Measurements from ENCODE around the gene PRKAG1.
"Not testable (repeated sequence)": the region's sequence is repeated elsewhere in the genome, so short reads cannot be mapped to it uniquely, and the experiment has no call there.

The PRKAG1 gene

DNA sequence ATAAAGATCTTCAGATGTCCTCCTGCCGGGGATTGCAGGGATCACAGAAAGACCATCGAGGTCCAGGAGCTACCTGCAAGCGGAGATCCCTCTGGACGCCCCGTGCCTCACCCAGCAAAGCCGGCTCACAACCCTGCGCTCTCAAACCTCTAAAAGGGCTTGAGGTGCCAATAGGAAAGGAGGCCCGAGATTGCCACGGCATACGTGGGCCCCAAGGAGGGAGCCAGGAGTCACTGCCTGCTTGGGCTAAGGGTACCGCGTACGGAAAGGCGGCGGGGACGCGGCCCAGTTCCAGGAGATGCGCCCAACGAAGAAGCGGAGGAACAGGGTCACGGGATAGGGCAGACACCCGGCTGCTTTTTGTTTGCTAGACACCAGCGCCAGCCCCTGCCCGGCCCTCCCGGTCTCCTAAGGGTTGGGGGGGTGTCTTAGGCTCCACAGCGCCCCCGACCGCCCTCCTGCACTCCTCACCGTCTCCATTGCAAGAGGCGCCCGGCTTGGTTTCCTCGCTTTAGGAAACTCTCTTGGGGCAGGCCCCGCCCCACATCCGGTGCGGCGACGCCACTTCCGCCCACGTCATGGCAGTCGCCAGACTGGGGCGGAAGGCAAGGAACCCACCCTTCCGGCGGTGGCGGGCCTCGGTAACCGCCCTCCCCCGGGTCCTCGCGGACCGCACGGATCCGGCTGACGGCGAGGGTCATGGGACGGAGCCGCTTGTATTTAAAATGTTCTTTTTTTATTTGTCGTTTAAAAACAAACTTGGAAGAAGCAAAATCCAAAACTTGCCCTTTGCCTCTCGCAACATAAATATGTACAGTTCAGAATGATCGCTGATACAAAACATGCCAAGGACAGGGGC is at the start of gene PRKAG1:
PRKAG1 (minus strand) TSS at position 516 of the 859 bp plus-strand sequence; CDS start at position 480, 36 bp downstream.
- DNase-seq (ENCODE audit: low read depth) = peak; percentile 98

DNA sequence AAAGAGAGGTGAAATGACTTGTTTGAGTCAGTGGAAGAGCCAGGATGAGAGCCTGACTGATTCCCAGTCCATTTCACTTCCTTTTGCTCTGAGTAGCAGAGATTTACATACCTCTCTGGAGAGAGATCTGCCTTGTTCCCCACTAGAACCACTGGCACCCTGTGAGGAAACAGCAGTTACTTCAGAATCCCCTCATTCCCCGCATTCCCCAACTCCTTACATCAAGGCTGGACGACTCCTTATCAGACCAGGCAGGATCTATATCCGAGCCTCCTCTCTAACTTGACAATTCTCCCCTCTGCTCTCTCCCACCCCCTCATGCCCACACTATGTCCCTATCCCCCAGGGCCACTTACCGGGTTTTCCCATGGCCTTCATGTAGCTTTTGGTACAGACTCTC is 47.5 kb upstream of the PRKAG1 start:
- no peak for DNase-seq (ENCODE audit: low read depth)

DNA sequence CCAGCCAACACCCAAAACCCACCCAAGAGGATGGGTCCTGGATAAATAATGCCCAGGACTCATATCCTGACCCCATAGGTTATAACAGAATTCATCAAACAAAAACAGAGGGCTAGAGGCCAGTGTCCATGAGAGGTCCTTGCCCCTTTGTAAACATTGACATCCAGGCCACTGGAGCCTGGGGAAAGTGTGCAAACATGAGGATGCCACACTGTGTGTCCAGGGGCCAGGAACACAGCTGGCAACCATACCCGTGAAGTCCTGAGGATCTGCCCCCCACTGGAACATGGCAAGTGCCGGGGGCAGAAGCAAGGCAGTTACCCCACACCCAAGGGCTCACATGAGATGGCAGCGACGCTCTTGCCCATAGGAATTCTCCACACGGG is 46.2 kb upstream of the PRKAG1 start:
- DNase-seq (ENCODE audit: low read depth) = no peak

DNA sequence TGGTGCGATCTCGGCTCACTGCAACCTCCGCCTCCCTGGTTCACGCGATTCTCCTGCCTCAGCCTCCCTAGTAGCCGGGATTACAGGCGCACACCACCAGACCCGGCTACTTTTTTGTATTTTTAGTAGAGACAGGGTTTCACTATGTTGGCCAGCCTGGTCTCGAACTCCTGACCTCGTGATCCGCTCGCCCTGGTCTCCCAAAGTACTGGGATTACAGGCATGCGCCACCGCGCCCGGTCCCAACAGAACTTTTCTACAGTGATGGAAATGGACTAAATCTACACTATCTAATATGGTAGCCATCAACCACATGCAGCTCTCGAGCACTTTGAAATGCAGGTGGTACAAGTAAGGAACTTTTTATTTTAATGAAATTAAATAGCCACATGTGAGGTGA is 43.3 kb upstream of the PRKAG1 start:
- DNase-seq (ENCODE audit: low read depth) = not testable (repeated sequence)

DNA sequence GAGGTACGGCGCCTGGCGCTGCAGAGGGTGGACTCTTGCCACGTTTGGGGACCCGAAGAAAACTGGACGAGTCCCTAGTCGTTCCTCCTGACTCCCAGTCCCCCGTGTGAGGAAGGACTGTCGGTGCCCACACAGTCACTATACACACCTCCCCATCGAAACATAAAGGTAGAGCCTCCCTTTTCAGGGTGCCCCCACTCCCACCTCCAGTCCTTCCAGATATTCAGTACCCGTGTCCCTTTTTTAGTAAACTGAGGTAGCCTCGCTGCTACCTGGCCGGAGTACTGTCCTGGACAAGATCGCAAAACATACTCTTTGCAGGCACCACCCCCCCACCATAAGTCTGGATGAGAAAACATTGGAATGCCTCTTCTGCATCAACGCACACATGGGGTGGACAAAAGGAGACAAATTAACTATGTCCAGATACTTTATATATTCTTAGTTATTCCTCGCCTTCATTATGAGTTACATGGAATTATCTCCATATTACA is 42.6 kb upstream of the PRKAG1 start:
- DNase-seq (ENCODE audit: low read depth) = no peak

DNA sequence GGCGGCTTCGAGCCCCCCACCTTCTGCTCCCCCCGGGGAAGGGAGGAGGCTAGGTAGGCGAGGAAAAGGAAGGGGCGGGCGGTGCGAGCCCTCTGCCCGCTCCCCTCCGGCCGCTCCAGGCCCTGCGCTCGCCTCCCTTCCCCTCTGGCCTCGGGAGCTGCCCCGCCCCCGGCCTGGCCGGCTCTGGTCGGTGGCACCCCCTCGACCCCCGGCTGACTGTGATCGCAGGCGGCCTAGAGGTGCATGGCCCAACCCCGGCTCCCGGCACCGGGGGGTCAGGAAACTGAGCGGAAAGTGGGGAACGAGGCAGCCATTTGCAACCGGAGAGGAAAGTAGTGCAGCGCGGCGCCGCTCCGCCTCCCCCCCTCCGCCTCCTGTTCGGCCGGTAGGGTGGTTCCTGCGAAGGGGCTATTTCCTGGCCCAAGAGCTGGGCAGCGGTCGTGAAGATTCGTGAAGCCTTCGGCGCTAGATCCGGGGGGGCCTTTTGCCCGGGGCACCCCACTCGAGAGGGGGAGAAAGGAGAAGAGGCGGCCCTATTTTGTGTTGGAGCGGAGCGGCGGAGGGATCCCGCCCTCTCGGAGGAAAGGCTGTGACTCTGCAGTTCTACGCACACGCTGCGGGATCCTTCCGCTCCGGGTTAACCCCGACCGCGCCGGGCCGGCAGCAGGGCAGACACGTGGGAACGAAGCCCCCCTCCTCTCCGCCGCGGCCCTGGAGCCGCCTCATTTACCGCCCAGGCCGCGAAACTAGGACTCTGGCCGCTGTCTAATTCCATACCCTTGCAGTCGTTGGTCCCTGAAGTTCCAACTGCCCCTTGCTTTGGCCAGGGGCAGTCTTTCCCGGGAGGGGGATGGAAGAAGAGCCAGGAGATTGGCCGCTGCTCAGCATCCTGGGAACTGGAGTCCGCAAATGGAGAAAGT is 41.9 kb upstream of the PRKAG1 start, which contains the start of gene KMT2D:
KMT2D (minus strand) TSS at position 558 of the 920 bp plus-strand sequence. CDS start 5,470 bp downstream, outside the sequence.
- DNase-seq (ENCODE audit: low read depth) = peak; percentile 92

DNA sequence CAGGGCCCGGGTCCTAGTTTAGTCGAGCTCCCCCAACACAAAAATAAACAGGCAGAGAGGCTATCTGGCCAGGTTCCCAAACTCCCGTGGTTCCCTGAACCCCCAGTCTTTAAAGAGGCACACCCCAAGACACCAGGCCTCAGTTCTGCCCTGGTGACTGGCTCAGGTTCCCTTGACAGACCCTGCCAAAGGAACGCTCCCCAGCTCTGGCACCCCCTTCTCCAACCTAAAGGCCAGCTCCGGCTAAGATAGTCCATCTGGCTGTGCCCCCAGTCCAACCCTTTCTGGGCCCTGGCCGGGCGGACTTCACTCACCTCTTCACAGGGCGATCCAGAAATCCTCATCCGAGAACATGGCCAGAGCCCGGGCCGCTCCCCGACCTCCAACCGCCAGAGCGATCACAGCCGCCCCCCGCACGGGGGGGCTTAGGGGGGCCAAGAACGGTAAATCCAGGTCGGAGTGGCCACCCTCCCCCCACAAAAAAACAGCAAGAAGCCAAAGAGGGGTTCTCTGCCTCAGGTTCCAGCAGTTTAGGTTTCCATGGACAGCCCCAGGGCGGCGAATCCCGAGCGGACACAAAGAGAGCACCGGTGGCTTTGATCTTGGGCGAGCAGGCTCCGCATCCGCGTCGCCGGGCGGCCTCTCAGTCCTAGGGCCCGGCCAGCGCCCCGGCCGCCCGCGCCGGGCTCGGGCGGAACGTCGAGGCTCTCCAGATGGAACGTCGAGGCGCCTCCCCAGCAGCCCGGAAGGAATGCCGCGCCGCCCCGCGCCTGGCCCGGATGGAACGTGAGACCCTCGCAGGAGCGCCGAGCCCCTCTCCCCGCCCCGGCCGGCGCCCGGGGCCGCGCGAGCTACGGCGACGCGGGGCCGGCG is 41.0 kb upstream of the PRKAG1 start:
- DNase-seq (ENCODE audit: low read depth) = no peak

DNA sequence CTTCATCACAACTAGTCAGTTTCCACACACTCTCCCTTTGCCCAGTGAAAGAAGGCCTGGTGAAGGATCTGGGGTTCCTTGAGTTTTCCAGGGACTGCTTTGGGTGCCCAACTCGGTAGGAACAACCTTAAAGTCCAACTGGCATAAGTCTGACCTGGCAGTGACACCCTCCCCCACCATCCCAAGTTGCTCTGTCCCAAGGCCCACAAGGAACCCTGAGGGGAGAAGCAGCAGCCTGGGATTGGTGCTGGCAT is 40.4 kb upstream of the PRKAG1 start:
- no peak for DNase-seq (ENCODE audit: low read depth)

DNA sequence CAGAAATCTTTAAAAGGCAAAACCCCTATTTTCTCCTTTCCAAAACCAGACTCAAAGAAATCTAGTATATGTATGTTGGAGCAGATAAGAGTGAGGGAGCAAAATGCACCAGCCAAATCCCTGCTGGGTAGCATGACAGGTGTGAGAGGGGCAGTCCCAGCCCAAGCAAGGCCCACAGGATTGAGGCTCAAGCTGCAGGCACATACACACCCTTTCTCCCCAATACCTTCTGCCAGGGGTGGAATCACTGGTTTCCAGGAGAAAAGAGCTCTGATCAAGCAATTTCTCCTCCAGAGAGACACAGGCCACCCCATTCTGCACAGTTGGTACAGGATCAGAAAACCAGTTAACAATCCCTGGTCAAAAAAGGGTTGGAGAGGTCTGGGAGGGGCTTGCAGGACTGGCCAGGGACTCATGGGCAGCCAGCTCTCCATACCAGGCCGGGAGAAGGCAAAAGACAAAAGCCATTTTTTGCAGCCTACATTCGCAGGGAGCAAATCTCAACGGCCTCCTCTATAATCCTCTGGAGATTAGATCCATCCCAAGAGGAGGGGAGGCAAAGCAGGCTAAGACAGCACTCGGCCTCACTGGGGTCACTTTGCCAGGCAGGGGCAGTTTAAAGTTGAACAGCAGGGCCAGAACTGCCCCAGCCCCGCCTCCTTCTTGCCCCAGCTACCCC is 39.9 kb upstream of the PRKAG1 start:
- DNase-seq (ENCODE audit: low read depth) = no peak

DNA sequence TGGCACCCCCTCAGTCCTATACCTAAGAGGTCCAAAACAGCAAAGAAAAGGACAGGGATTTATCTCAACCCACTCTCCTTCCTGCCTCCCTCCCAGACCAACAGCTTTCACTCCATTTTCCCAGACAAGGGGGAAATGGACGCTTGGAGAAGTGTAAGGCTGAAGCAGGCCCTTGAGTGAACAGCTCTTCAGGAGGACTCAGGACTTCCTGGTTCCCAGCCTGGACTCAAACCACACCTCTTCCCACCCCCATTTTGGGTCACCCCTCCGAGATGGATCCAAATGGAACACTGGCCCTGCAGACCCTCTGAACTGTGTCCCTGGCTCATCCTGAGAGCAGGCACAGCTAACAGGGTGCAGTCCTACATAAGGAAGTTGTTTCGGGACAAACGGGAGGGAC is 39.3 kb upstream of the PRKAG1 start:
- no peak for DNase-seq (ENCODE audit: low read depth)

DNA sequence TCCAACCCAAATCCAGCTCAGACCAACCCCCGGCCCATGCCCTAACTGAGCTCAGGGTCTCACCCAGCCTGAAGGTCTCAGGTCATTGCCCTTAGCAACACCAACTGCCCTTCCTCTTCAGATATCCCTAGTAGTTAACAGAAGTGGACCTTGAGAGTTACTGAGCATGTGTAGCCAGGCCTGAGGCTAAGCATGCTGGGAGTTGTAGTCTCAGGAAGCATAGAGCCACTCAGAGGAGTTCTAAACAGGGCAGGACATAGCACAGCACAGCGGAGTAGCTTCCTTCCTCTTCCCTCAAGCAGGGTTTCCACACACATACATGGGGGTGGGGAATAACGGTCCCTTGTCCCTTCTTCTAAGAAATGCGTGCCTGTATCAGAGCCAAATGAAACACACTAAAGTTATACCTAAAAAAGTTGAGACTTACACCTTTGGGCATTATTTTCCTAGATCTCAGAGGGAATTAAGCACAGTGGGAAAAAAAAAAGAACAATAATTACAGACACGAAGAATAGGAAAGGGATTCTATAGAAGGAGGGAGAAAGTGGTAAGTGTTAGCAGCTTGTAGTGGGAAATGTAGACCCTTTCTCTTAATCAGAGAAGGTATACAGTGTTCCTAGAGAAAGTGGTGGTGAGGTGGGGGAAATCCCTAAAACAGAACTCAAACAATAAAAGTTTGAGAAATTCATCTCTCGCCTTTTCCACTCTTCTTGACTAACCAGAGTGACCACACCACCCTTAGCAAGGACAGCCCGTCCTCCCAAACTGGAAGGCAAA is 37.6 kb upstream of the PRKAG1 start:
- peak; percentile 86 for DNase-seq (ENCODE audit: low read depth)

DNA sequence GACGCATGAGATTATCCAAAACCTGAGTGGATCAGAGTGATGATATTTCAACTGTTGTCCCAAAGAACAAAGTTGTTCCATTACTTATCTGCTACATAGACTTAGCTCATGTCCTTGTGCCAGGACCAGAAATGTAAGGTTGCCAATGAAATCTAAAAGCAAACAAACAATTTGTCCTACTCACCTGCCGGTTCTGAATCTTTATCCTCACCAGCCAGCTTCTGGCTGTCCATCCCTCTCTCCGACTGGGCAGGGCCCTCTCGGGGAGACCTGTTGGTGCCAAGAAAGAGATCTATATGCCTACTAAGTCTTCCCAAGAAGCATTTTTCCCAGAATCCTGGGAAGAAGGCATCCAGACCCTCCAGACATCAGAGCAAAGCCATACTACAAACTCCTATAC is 36.5 kb upstream of the PRKAG1 start:
- DNase-seq (ENCODE audit: low read depth) = no peak

DNA sequence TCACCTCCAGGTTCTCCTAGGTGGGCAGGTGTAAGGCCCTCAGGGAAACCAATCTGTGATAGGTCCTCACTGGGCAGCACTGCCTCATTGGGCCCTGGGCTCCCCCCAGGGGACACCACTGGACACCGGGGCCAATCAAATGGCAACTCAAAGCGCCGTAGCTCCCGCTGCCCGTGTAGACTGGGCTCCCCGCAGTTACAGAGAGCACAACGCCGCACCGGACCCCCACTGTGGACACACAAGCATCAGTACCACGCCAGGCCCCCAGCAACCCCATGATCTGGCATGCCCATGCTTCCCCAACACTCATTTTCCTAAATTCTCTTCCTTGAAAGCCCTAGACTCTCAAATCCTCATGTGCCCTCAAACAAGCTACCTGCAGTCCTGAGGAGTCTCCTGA is 35.9 kb upstream of the PRKAG1 start:
- DNase-seq (ENCODE audit: low read depth) = no peak

DNA sequence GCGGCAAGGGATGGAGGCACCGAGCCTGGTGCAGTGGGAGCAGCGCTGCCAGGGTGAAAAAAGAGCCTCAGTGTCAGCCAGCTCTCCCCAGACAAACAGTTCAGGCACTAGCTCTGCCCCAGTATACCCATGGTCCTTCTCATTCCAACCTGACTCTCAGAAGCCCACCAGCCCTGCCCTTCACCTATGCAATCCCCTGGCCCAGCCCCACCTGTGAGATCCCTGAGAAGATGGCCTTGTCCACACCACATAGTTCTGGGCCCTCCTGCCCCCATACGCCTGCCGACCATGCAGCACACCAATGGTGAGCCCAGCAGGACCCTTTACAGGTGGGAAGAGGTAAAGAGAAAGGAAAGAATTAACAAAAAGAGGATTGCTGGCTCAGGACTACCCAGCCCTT is 35.5 kb upstream of the PRKAG1 start:
- no peak for DNase-seq (ENCODE audit: low read depth)

DNA sequence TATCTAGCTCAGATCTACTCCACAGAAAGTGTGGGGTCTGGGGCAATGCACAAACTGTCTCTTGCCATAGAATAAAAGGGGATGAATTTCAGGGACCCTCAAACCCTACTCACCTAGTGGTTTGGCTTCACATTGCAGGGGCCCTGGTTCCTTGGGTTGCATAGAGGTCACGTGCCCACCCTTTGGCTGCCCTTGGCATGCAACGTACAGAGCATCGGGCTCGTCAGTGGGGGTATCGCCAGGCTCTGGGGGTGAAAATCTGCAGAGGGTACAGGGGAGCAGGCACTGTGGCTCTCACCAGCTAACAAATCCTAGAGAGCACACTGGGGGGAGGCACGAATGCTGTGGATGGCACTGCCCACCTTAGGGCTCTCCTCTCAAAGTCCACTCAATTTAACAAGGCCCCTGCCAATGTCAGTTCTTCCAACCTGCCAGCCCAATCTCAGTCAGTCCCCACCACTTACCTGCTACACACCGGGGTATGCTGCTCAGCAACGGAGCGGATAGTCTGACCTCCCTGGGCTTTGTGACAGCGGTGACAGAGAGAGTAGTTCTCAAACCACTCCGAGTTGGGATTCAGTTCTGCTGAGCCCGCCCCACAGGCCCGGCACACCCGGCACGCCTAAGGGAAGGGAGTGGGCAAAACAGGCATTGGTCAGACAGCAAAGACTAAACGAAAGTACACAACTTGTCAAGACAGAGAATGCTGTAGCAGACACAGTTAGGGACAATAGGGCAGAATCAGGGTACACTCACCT is 34.1 kb upstream of the PRKAG1 start:
- no peak for DNase-seq (ENCODE audit: low read depth)

DNA sequence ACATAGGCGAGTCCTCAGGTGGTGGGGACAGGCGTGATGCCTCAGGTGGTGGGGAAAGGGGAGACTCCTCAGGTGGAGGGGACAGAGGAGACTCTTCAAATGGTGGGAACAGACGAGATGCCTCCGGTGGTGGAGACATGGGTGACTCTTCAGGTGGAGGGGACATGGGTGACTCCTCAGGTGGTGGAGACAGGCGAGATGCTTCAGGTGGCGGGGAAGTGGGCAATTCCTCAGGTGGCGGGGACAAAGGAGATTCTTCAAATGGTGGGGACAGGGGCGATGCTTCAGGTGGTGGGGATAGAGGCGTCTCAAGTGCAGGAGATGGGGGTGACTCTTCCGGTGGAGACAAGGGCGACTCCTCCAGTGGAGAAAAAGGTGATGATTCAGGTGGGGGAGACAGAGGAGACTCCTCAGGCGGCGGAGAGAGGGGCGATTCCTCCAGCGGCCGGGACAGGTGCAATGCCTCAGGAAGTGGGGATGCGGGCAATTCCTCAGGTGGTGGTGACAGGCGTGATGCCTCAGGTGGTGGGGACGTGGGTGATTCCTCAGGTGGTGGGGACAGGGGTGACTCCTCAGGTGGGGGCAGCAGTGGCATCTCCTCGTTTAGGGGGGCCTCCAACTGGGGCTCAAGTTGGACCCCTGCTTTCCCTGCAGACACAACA is 33.3 kb upstream of the PRKAG1 start:
- no peak for DNase-seq (ENCODE audit: low read depth)

DNA sequence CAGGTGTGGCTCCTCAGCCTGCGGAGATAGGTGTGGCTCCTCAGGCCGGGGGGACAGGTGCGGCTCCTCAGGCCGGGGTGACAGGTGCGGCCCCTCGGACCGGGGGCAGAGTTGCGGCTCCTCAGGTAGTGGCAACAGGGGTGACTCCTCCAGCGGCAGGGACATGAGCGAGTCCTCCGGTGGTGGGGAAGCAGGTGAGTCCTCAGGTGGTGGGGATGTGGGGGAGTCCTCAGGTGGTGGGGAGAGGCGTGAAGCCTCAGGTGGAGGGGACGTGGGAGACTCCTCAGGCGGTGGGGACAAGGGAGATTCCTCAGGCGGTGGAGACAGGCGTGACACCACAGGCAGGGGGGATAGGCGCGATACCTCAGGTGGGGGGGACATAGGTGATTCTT is 32.8 kb upstream of the PRKAG1 start:
- no peak for DNase-seq (ENCODE audit: low read depth)

DNA sequence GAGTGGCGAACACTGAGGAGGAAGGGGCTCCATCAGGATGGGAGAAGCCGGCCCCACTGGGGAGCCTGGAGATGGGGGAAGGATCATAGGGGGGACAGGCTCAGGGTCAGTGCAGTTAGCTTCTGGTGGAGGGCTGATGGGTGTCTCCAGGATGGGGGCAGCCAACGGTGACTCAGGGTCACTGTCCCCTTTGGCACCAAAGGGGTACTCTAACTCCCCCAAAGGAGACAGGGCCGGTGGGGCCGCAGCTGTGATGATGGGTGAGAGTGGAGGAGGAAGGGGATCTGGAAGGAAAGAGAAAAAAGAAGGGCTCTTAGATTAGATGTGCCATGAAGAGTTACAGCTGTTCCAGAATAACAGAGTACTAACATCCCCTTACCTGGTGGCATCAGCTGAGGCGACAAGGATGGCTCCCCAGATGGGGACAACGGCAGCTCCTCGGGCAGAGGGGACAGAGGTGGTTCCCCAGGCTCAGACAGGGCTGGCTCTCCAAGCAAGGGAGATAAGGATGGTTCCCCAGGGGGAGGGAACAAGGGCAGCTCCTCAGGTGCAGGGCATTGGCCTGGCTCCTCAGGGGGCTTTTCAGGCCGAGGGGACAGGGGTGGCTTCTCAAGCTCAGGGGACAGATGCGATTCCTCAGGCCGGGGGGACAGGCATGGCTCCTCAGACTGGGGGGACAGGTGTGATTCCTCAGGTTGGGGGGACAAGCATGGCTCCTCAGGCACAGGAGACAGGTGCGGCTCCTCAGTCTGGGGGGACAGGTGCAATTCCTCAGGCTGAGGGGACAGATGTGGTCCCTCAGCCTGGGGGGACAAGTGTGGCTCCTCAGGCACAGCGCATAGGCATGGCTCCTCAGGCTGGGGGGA is 32.2 kb upstream of the PRKAG1 start:
- DNase-seq (ENCODE audit: low read depth) = no peak

Measured in CMK (cell line).